OCI-LY7 (cell line): Measurements from ENCODE around the gene YARS2.

Experiments used
- CTCF ChIP-seq: fragments of 200-600 bp; sonication (generic); conservative IDR thresholded peaks from 2 replicates; pipeline ENCODE4 v1.5.1; 2014; ENCODE audit warnings: mild to moderate bottlenecking, antibody characterized with exemption, low read length, moderate library complexity, mixed read lengths
- EZH2phosphoT487 ChIP-seq: fragments of 200-600 bp; sonication (generic); IDR thresholded peaks from 2 replicates; pipeline ENCODE4 v1.6.1; 2018; ENCODE audit warnings: low read depth, borderline replicate concordance, mild to moderate bottlenecking, mixed run types, antibody characterized with exemption, low read length, moderate library complexity, mixed read lengths

- TF ChIP-seq CTCF (no peak), EZH2phosphoT487 (no peak)
These were observed 27.3 kb upstream of the YARS2 start for GRCh38 chr12:32783029-32783428.
